Measurements from ENCODE around the gene VILL. TPM values are rescaled to one million over a fixed set of nuclear protein-coding genes. Genes with fewer than 3 reads are reported as not detected.

The VILL gene
- total and polyA plus RNA-seq, 2 of the 8 experiments (the other 6 are each of a cell fraction or from before 2014, with no cell fraction given) = 4.1 to 4.2 TPM

GRCh38 chr3:37961622-37962431, 28.8 kb upstream of the VILL start:
- no peak overlapping the region for H3K23ac ChIP-seq (ENCODE audit: insufficient read length)
- H3K4ac ChIP-seq (replicated peaks; ENCODE audit: insufficient read length, low read depth, low read length) = no peak overlapping the region
- peak in 1 of 2 experiments; percentile 33 for DNase-seq (ENCODE audit: low read depth in 1 of 2, low spot score in 2 of 2)
- no peaks in the 10 kb centered on the region for H4K20me1 ChIP-seq (replicated peaks in 1 of 2; ENCODE audit: control insufficient read depth in 1 of 2, insufficient read depth in 2 of 2, low read length in 2 of 2)
- H2BK20ac ChIP-seq (ENCODE audit: low read length) = no peak overlapping the region
- 0 out of 2 replicates have a peak overlapping the region, but pooled peaks have one; percentile 3 for H2BK5ac ChIP-seq (ENCODE audit: low read depth, low read length)
- WGBS, 2 experiments (ENCODE audit: extremely low coverage in 1 of 2, insufficient coverage in 1 of 2, insufficient read length in 1 of 2, insufficient replicate concordance in 2 of 2, low coverage in 1 of 2, low lambda C conversion rate in 2 of 2, missing lambda C conversion rate in 1 of 2) = 67% methylated on average over 6 of the region's 6 CpGs; no CpG with 5 or more reads in 1 of the 2 experiments
- FAIRE-seq = no peak
- H2BK12ac ChIP-seq (ENCODE audit: low read depth, low read length) = no peak overlapping the region
- ChIA-PET POLR2A (ENCODE audit: partially characterized antibody) (no interaction called here), CTCF (ENCODE audit: partially characterized antibody) (interaction anchor here (0.8 to 7.2 kb wide), 7 partner anchors 8 to 51 kb away, joined by 3 to 60 read pairs (median 6); no protein-coding TSS in a partner anchor)
- peak overlapping the region; percentile 21 to 48; a peak in 3 of 4 replicates for H3K4me2 ChIP-seq (ENCODE audit: insufficient read depth in 1 of 2, low read depth in 2 of 2, low read length in 2 of 2)
- no peaks in the 10 kb centered on the region for H3K79me2 ChIP-seq (ENCODE audit: control insufficient read depth in 1 of 2, insufficient read depth in 2 of 2, low read length in 2 of 2)
- peaks cover 0 to 14% (median 12%) of the 10 kb centered on the region in 4 experiments; a peak in 3 of 7 replicates for H3K4me1 ChIP-seq (replicated peaks in 1 of 4; ENCODE audit: control insufficient read depth in 3 of 4, insufficient read depth in 4 of 4, low read length in 3 of 4)
- H2BK15ac ChIP-seq (ENCODE audit: low read length) = no peak overlapping the region
- no peak overlapping the region for H3K14ac ChIP-seq (ENCODE audit: insufficient read length)
- no peak overlapping the region for H4K5ac ChIP-seq (ENCODE audit: insufficient read length, low read depth, low read length)
- H3K79me1 ChIP-seq (ENCODE audit: low read depth, low read length) = no peaks in the 10 kb centered on the region
- H3K36me3 ChIP-seq (ENCODE audit: control insufficient read depth in 2 of 4, insufficient read depth in 4 of 4, low read length in 3 of 4) = no peaks in the 10 kb centered on the region; a peak in 1 of 8 replicates
- H3K18ac ChIP-seq (ENCODE audit: extremely low read depth, low read length) = no peak overlapping the region
- H3K9me3 ChIP-seq (ENCODE audit: insufficient read depth in 2 of 2, low read depth in 1 of 2, low read length in 1 of 2) = no peaks in the 10 kb centered on the region
- H3K27ac ChIP-seq (ENCODE audit: low read depth, low read length) = no peak overlapping the region
- H4K8ac ChIP-seq (ENCODE audit: extremely low read depth, insufficient read depth, low read length) = no peak overlapping the region
- H3K23me2 ChIP-seq (ENCODE audit: low read depth, low read length) = no peaks in the 10 kb centered on the region
- H2BK120ac ChIP-seq (replicated peaks; ENCODE audit: low read depth, low read length) = no peak overlapping the region
- H3K27me3 ChIP-seq (replicated peaks in 1 of 4; ENCODE audit: control insufficient read depth in 3 of 4, extremely low read depth in 1 of 4, insufficient read depth in 3 of 4, low read length in 3 of 4) = no peaks in the 10 kb centered on the region
- no peak overlapping the region; the same call in 1 of the 2 replicates for H2AK5ac ChIP-seq (ENCODE audit: low read depth, low read length)
- no peak overlapping the region for H4K91ac ChIP-seq (replicated peaks; ENCODE audit: insufficient read length, low read length)
- no peak overlapping the region for H3K56ac ChIP-seq (replicated peaks; ENCODE audit: insufficient read length, low read depth, low read length)
- no peak overlapping the region for H3K9ac ChIP-seq (replicated peaks in 1 of 4; ENCODE audit: extremely low read depth in 1 of 4, low read depth in 3 of 4, low read length in 3 of 4)
- H2AFZ ChIP-seq (ENCODE audit: low read length) = no peak overlapping the region
- H3K4me3 ChIP-seq (ENCODE audit: extremely low read depth in 1 of 4, insufficient read depth in 2 of 4, low read depth in 3 of 4, low read length in 4 of 4) = no peak overlapping the region
- TF ChIP-seq SAP30 (IDR thresholded peaks at IDR 0.05; ENCODE audit: insufficient read depth, insufficient replicate concordance, low read length) = no peak
- TF ChIP-seq SRF (IDR thresholded peaks at IDR 0.05; ENCODE audit: low read depth, low read length) = no peak
- no peak for TF ChIP-seq ASH2L (IDR thresholded peaks at IDR 0.05; ENCODE audit: low read length)
- TF ChIP-seq TAF7 (optimal IDR thresholded peaks at IDR 0.05; ENCODE audit: borderline replicate concordance, low read depth, low read length) = no peak
- TF ChIP-seq CBX5 (IDR thresholded peaks at IDR 0.05; ENCODE audit: low read depth, low read length) = no peak
- no peak for TF ChIP-seq SP1 (IDR thresholded peaks at IDR 0.05; ENCODE audit: low read depth, low read length)
- TF ChIP-seq NRF1 (IDR thresholded peaks at IDR 0.05; ENCODE audit: low read depth, low read length) = no peak
- no peak for TF ChIP-seq YY1 (IDR thresholded peaks at IDR 0.05; ENCODE audit: low read depth, low read length)
- no peak for TF ChIP-seq EP300 (IDR thresholded peaks at IDR 0.05; ENCODE audit: borderline replicate concordance in 1 of 2, low read depth in 2 of 2, low read length in 2 of 2)
- no peak for TF ChIP-seq SIN3A (conservative IDR thresholded peaks at IDR 0.05 in 1 of 2, IDR thresholded peaks at IDR 0.05 in 1 of 2; ENCODE audit: low read depth in 1 of 2, low read length in 2 of 2)
- no peak for TF ChIP-seq RNF2 (IDR thresholded peaks at IDR 0.05; ENCODE audit: borderline replicate concordance, low read depth, low read length, missing control alignments, poor library complexity, severe bottlenecking)
